GM21447 (cell line): ENCODE data around the gene SPATA16.

Experiments
- ATAC-seq: cut with Tn5 transposase; IDR thresholded peaks from one replicate; pipeline ENCODE4 v1.9.1; 2021; ENCODE audit not compliant: unreplicated experiment

Gene SPATA16

DNA sequence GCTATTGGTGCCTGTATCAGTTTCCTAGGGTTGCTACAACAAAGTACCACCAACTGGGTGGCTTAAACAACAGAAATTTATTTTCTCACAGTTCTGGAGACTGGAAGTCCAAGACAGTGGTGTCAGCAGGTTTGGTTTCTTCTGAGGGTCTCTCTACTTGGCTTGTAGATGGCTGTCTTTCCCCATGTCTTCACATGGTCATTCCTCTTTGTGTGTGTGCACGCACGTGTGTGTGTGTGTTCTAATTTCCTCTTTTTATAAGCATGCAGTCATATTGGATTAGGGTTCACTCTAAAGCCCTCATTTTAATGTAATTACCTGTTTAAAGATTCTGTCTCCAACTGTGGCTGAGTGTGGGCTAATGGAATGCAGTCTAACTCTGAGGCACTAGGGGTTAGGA lies 182.5 kb downstream of the SPATA16 start:
- ATAC-seq, result no peak

DNA sequence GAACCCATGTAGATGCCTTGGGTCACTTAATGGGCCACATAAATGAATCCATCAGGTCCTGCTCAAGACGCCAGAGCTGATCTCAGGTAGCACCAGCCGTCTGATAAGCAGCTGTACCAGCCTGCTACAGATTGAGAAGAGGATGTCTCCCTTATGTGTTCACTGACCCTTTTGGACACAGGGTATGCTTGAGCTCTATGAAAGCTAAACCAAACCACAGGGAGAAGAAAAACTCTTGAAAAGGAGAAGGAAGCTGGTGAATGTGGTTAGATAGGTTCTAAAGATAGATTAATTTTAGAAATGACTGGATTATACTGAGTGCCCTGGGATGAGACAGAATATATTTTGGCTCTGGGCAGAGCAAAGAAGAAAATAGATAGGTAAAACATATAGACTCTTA lies 187.5 kb downstream of the SPATA16 start:
- ATAC-seq, result no peak

DNA sequence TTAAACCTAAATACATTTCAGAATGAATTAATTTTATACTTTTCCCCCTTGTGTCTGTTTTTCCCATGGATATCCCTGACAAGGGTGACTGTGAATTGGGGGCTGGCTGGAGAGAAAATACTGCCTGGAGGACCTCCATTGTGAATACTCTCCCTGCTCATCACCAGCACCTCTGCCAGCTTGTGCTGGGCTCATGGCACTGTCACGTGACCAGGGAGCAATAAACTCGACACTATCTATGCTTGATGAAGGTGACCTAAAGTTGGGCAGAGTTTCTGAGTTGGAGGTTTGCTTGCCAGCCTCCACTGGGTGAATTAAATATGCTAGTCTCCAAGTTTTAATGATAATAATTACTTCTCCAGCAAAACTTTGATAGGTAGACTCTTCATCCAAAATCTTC lies 189.5 kb downstream of the SPATA16 start:
- ATAC-seq, result no peak

DNA sequence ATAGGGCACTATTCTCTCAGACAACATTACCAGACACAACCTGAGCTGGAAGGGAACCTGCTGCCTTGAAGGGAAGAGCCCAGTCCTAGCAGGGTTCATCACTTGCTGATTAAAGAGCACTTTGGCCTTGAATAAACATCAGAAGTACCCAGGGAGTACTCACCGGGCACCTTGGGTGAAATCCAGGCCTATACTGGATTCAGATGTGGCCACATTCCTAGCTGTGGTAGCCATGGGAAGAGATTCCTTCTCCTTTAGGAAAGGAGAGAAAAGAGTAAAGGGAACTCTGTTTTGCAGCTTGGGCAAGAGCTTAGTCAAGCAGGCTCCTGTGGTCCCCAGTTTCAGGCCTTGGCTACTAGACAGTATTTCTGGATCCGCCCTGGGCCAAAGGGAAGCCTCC lies 195.0 kb downstream of the SPATA16 start:
- no peak for ATAC-seq

DNA sequence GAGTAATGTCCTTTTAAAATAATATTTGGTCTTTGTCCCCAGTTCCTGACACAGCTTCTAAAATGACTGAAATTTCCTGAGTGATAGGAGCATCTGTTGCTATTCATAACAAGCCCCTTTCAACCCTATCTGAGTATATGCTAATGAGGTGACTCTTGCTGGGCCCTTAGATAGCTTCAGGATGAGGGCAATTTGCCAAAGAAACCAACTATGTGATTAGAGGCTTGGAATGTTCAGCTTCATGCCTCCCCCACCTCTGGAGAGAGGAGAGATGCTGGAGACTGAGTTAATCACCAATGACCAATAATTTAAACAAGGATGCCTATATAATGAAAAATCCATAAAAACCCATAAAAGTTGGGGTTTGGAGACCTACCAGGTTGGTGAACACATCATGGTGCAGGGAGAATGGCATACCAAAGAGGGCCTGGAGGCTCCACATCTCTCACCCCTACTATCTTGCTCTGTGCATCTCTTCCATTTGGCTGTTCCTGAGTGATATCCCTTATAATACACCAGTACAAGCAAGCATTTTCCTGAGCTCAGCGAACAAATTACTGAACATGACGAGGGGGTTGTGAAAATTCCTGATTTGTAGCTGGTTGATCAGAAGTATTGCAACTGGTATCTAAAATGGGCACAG lies 201.3 kb downstream of the SPATA16 start:
- no peak for ATAC-seq

DNA sequence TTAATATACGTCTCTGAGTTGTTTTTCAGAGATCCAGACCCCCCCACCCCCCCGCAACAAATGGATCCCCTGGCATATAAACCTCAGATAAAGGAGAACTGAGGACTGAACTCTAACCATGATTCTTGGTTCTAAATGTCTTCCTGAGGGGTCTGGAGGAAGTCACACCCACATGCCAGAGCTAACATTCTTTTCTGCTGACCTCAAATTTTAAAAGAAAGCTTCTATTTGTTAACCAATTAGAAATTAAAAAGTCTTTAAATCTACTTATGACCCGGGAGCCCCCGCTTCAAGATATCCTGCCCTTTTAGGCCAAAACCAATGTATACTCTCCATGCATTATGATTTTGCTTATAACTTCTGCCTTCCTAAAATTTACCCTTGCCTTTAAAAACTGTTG lies 202.2 kb downstream of the SPATA16 start:
- no peak for ATAC-seq

DNA sequence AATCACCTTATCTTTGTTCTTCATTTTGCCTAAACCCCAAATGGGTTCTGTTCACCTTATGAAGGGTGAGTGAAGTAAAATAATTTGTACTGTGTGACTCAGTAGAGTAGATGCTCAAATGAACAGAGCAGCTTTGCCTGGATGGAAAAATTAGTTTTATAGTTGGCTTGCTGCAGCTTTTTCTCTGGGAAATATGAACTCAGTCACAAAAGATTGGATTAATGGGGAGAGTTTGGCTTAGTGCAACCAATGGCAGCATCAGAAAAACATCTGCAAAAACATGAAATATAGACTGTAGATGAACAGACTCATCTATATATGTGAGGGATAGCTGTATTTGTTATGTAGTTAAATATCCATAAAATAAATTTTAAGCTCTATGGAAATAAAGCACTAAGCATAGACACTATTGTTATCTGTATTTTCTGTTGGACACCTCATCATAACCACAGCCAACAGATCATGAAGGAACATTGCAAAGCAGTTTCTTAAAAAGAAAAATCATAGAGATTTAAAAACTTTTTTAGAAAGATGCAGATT lies 209.2 kb downstream of the SPATA16 start:
- no peak for ATAC-seq

DNA sequence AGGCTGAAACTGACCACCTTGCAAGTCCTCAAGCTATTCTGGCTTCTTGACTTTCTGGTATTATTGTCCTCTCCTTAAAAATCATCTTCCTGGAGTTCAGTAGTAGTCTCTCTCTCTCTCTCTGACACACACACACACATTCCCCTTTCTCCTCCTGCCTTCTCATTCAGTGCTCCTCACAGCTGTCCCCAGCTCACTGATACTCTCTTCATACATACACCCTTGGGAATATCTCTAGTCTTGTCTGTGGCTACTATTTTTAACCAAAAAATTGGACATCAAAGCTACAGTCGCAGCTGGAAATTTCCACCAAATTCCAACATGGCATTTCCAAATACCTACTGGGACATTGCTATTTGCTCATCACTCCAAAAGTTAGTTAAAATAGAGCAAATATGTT lies 211.6 kb downstream of the SPATA16 start:
- no peak for ATAC-seq

DNA sequence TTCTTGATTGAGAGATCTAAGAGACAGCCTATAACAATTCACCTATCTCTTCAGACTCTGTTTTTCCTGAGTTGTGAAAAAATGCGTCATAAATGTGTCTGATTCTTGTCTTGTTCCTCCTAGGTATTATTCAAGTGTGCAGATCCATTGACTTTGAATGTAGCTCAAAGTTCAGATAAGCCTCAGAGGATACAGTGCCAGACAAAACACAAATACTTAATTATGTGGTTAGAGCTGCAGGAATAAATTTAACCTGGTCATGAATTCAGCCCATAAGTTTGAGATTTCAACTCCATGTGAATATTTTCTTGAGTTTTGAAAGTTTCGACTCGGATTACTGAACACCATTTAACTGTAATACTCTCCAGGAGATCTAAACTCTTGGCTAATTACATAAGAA lies 216.5 kb downstream of the SPATA16 start:
- ATAC-seq, result no peak

DNA sequence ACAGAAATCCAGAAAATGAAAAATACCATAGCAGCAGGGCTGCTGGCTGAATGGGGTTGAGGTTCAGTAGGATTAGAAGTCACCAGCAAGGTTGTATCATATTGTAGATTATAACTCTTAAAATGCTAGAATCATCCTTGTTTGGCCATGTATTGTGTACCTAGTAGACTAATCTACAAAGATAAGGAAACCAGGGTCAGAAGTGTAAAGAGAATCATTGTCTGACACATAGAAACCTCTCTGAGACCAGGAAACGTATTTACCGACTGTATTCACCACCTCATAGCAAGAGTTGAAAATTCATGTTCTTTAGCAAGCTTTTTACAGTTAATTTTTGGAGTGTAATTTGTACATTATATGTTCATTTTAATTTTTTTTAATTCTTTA lies 221.7 kb downstream of the SPATA16 start:
- ATAC-seq, result no peak

DNA sequence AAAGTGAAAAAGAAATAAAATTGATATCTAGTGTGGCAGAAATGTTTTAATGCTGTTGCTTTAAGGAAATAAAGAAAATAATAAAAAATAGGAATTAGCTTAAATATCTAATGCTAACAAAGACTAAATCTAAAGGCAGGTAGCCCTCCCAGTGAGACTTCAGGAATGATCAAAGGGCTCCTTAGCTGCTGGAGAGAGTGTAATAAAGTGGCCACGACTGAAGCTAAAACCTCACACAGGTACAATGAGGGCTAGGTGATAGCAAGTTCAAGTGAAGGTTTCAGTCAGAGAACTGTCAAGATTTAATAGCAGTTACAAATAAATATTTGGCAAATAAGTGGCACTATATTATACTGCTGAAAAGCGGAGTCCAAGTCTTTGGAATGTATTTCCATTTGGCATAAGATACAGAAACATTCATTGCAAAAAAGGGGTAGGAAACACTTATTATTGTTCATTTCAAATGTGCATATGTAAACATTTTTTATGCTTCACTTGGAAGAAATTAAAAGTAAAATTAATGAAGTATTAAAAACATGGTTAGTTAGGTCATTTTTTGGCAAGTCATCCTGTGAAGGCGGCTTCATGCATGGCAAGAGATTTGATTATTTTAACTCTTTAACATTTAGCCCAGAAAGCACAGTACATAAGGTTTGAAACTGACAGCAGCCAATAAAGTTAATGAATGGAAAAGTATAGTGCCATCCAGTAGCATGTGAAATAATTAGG lies 222.3 kb downstream of the SPATA16 start:
- ATAC-seq, result no peak

DNA sequence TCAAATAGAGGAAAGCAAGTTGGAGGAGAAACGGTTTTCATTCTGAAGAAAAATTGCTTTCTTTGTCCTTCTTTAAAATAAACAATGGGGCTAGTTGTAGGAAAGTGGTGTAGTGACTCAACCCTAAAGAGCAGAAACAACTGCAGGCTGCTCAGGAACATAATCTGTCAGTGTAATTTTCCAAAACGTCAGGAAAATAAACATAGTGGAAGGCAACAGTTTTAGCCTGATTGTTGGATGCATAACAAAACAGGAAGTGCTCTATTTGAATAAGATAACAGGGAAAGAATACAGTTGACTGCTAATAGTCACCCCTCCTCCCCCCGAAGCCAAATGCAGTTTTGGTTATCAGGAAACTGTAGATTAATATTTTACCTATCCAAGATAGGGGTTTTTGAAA lies 222.9 kb downstream of the SPATA16 start:
- ATAC-seq, result no peak

DNA sequence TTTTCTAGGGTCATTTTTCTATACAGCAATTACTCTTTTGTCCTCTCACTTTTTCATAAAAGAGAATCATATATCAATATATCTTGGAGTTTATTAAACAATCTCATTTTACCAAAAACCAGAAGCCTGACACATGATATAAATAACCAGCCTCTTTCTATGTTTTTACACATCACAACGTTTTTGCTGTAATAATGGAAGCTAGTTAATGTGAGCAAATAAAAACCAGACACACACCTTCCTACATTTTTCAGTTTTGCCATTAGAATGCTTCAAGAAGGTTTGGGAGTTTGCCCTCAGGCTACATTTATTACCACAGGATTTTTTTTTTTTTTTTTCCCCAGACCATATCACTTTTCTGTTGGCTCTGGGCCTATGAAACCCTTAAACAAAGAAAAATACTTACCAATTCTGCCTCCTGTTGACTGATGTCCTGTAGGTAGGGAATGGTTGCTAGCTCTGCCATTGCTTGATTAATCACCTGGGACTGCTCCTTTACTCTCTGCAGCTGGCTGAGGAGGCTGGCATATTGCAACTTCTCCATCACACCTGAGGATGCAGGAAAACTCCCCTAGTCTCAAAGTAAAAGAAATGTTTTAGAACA lies 225.0 kb downstream of the SPATA16 start:
- no peak for ATAC-seq

DNA sequence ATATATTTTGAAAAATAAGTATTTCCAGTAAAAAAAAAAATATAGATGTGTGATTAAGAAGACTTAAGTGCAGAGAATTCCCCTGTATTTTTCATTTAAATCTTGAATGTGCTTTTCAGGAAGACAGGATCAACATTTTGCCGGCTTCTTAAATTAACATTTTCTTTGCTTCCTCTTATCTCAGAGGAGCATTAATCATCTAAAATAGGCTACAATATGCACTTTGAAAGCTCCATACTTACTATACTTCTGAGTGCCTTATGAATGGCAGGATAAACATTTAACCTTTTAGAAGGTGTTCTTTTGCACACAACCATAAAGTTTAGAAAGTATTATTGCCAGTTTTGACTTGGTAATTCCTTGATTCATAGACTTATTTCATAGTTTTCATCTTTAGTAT lies 226.2 kb downstream of the SPATA16 start:
- no peak for ATAC-seq

DNA sequence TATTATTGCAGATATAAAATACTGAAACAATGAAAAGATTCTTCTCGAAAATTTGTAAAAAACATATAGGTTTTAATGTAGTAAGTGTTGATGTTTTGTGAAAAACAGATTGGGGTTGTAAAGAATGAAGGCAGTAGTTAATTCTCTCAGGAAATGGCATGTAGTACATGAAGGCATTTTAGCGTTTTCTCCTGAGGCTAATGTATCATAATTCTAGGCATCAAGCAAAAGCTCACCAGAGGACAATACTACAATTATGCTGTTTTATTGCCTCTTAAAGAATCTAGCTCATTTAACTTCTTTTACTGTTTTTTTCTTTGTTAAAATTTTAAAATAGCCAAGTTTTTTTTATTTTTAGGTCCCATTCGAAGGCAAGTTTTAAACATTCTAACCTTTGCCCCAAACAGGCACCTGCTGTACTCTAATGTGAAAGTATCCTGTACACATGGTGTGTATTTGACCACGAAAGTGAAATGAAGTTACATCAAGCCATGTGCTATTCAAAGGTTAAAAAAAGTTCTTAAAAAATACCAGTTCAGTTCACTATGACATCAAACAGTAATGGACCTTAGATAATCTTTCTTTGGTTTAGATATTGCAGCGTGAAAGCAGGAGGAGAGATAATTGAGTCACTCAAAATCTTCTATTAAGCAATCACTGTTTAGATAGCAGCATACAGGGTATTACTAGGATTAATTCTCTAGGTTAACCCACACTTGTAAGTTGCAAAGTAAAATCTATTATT lies 227.0 kb downstream of the SPATA16 start:
- ATAC-seq, result no peak

DNA sequence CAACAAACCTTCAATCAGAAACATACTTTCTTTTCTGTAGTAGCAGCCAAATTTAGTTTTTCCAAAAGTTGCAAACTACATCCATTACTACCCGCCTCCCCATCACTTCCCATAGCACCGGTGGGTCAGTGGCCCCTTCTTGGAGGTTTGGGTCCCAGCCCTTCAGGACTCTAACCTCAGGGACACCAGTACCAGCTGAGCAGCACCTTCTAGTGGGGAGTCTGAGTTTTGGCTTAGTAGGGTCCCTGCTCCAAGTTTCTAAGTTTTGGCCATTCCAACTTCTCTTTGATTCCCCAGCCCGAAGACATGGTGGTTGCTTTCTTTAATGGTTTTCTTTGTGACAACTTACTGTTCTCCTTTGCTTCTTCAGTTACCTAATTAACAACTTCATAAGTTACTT lies 229.9 kb downstream of the SPATA16 start:
- no peak for ATAC-seq

DNA sequence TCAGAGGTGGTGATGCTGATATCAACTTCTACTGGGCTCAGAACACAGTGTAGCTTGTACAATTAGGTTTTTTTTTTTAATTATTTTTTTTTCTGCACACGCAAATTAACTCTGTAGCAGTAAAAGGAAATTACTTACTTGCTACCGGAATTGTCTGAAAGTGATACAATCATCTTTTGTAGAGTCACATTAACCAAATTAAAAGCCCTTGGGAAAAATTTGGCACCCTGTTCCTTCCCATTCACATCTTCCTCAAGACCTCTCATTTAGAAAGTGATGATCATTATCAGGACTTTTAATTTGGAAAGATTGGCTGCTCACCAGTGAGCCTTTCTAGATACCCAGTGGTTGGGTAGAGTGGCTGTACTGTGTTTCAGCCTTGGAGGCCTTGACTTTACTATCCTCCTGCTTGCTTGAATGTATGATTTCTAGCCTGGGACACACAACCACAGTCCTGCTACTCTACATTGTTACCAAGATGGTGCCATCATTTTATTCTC lies 232.2 kb downstream of the SPATA16 start:
- ATAC-seq, result no peak

DNA sequence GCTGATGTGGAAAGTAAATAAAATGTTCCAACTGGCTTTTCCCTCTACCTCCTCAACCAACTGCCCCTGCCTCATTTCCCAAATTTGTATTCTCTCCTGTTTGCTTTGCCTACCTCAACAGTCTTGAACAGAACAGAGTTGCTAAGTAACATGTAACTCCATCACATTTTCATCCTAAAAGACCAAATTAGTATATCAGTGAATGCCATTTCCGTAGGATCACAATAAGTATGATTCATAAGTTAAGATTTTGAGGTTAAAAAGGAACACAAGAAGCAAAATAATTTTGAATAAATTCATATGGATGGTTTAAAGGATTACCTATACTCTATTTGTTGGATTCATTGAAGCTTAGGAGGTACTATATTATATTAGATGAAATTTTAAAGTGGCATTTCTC lies 235.6 kb downstream of the SPATA16 start:
- ATAC-seq, result no peak

DNA sequence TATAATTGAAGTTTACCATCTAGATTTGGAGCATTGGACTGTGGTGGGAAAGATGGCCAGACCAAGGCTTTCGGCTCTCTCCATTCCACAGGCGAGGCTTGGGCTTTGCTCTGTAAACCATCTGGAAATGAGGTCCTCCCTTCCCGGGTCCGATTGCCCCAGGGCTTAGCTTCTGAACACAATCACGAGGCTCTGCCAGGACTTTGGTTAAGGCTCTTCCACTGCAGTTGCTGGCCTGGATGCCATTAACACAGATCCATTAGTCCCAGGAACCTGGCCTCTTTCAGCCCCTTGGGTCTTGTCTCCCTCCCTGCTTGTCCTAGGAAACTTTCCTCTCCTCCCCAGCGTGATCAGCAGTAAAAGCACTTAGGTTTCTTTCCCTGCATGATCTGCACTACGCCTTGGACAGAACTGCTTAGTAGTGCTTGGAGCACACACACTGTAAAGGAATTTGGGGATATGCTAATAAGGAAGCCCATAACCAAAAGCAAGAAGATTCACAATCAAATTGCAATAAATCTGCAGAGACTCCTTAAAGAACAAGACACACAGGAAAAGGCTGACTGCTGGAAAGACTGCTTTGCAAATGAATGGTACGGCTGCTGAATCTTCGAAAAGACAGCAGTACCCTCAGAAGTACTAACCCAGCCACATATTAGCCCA lies 236.2 kb downstream of the SPATA16 start:
- ATAC-seq, result no peak

DNA sequence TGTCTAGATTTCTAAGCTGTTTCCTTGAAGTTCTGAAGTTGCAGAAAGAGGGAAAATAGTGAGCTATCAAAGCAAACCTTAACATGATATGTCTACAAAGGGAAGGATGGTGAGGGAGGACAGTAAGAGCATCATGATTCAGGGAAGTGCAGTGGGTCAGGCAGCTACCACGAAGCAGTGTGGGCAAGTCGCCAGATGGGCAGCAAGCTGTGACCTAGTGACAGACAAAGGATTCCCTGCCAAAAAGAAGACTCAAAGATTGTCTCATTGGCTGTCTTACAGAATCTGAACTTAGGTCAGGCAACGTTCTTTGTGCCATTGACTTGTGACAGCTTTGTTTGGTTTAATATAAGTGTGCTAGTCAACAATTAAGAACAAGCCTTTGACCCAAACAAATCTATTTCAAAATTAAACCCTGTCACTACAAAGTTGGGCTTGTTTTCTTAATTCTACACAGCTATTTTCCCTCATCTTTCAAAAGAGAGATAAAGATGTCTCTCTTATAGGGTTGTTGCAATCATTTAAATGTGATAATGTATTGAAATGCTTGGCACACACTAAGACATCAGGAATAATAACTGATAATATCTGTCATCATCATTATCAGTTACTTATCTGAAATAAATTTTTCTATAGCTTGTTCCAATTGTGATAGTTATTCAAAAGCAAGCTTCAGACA lies 237.3 kb downstream of the SPATA16 start:
- ATAC-seq, result no peak
